Activated naive CD4-positive, alpha-beta T cell treated with anti-CD3 and anti-CD28 coated beads, Interleukin-2, amount 10 ng/mL, durations not matched to agents 7 days and 5 days (primary cell): ENCODE results near the gene OTUD3.
"Not testable (repeated sequence)": the region's sequence is repeated elsewhere in the genome, so short reads cannot be mapped to it uniquely, and the experiment has no call there.

Source experiments
- CTCF ChIA-PET: fragments of 350-600 bp; sonication (Branson Sonifier 250); formaldehyde crosslinking; loops from one replicate; lab custom pipeline; 2021; ENCODE audit warnings: antibody characterized with exemption; lab: Charles Lee
- DNase-seq: peaks from one replicate; pipeline ENCODE4 v3.0.0-alpha.2; 2020
- H3K27ac Mint-ChIP-seq: one replicate; pipeline ENCODE4 v1.8.0; 2021; ENCODE audit warnings: mild to moderate bottlenecking, moderate library complexity, mixed read lengths
- H3K27me3 Mint-ChIP-seq: one replicate; pipeline ENCODE4 v1.8.0; 2021; ENCODE audit warnings: mild to moderate bottlenecking, mixed read lengths
- H3K36me3 Mint-ChIP-seq: one replicate; pipeline ENCODE4 v1.8.0; 2021; ENCODE audit warnings: mixed read lengths
- H3K4me1 Mint-ChIP-seq: one replicate; pipeline ENCODE4 v1.8.0; 2021; ENCODE audit warnings: mixed read lengths
- H3K4me3 Mint-ChIP-seq: one replicate; pipeline ENCODE4 v1.8.0; 2021; ENCODE audit warnings: mild to moderate bottlenecking, moderate library complexity, mixed read lengths
- H3K9me3 Mint-ChIP-seq: one replicate; pipeline ENCODE4 v1.8.0; 2021; ENCODE audit warnings: mixed read lengths

Gene OTUD3

GRCh38 chr1:19909971-19910370 lies 27.8 kb downstream of the OTUD3 start:
- CTCF ChIA-PET, result no interaction called here
- Mint-ChIP-seq H3K27ac (no peak overlapping the region), H3K4me1 (no peaks in the 10 kb centered on the region), H3K36me3 (peaks cover 39% of the 10 kb centered on the region), H3K4me3 (no peak overlapping the region), H3K27me3 (no peaks in the 10 kb centered on the region), H3K9me3 (no peaks in the 10 kb centered on the region)
- no peak for DNase-seq

- no peak for DNase-seq
- Mint-ChIP-seq H3K4me1 (no peaks in the 10 kb centered on the region), H3K27me3 (no peaks in the 10 kb centered on the region), H3K4me3 (no peak overlapping the region), H3K9me3 (no peaks in the 10 kb centered on the region), H3K27ac (no peak overlapping the region), H3K36me3 (peaks cover 37% of the 10 kb centered on the region)
- CTCF ChIA-PET, result no interaction called here
Measured at GRCh38 chr1:19910650-19911049, 28.5 kb downstream of the OTUD3 start.

GRCh38 chr1:19918057-19918456 lies 35.9 kb downstream of the OTUD3 start:
- Mint-ChIP-seq H3K27ac (no peak overlapping the region), H3K36me3 (no peaks in the 10 kb centered on the region), H3K27me3 (peaks cover 6% of the 10 kb centered on the region), H3K4me3 (no peak overlapping the region), H3K9me3 (no peaks in the 10 kb centered on the region), H3K4me1 (no peaks in the 10 kb centered on the region)
- peak; percentile 88 for DNase-seq
- CTCF ChIA-PET, result interaction anchor here (0.6 to 7.6 kb wide), 12 partner anchors 11 to 574 kb away, joined by 3 to 51 read pairs (median 3); no protein-coding TSS in a partner anchor

GRCh38 chr1:19920132-19920710 lies 38.0 kb downstream of the OTUD3 start:
- DNase-seq, result no peak
- Mint-ChIP-seq H3K9me3 (no peaks in the 10 kb centered on the region), H3K27me3 (peaks cover 6% of the 10 kb centered on the region), H3K4me3 (no peak overlapping the region), H3K36me3 (no peaks in the 10 kb centered on the region), H3K4me1 (no peaks in the 10 kb centered on the region), H3K27ac (no peak overlapping the region)
- CTCF ChIA-PET, result interaction anchor here (0.7 to 7.6 kb wide), 3 partner anchors 232 to 292 kb away, joined by 3 to 51 read pairs (median 3); no protein-coding TSS in a partner anchor

- Mint-ChIP-seq H3K36me3 (no peaks in the 10 kb centered on the region), H3K27ac (no peak overlapping the region), H3K4me3 (no peak overlapping the region), H3K27me3 (peaks cover 10% of the 10 kb centered on the region), H3K4me1 (no peaks in the 10 kb centered on the region), H3K9me3 (no peaks in the 10 kb centered on the region)
- CTCF ChIA-PET, result interaction anchor here (1.1 to 7.6 kb wide), 2 partner anchors 27 to 231 kb away, joined by 4 to 51 read pairs; no protein-coding TSS in a partner anchor
- no peak for DNase-seq
Measured at GRCh38 chr1:19921310-19921709, 39.1 kb downstream of the OTUD3 start.

GRCh38 chr1:19922015-19922688 lies 40.0 kb downstream of the OTUD3 start:
- Mint-ChIP-seq H3K4me3 (no peak overlapping the region), H3K9me3 (no peaks in the 10 kb centered on the region), H3K27ac (no peak overlapping the region), H3K27me3 (peaks cover 10% of the 10 kb centered on the region), H3K36me3 (no peaks in the 10 kb centered on the region), H3K4me1 (no peaks in the 10 kb centered on the region)
- no peak for DNase-seq
- CTCF ChIA-PET, result interaction anchor here (1.1 to 7.6 kb wide), 2 partner anchors 26 to 230 kb away, joined by 4 to 51 read pairs; no protein-coding TSS in a partner anchor

GRCh38 chr1:19923137-19923952 lies 41.1 kb downstream of the OTUD3 start, which contains the start of gene PLA2G2E:
TSS of gene PLA2G2E (minus strand) at chr1:19923617. CDS start at chr1:19923559, 58 bp downstream.
- no peak for DNase-seq
- CTCF ChIA-PET, result no interaction called here
- no peaks in the 10 kb centered on the region for H3K4me1 Mint-ChIP-seq
- no peak within 1 kb of the TSS for H3K27ac Mint-ChIP-seq
- no peaks in the 10 kb centered on the region for H3K9me3 Mint-ChIP-seq
- no peaks in the 10 kb centered on the region for H3K36me3 Mint-ChIP-seq
- peaks cover 10% of the 10 kb centered on the region for H3K27me3 Mint-ChIP-seq
- H3K4me3 Mint-ChIP-seq, result no peak within 1 kb of the TSS

GRCh38 chr1:19923953-19924346 lies 41.8 kb downstream of the OTUD3 start:
- peaks cover 10% of the 10 kb centered on the region for H3K27me3 Mint-ChIP-seq
- no peak for DNase-seq
- H3K4me1 Mint-ChIP-seq, result no peaks in the 10 kb centered on the region
- no peaks in the 10 kb centered on the region for H3K9me3 Mint-ChIP-seq
- no peak overlapping the region for H3K4me3 Mint-ChIP-seq
- H3K27ac Mint-ChIP-seq, result no peak overlapping the region
- CTCF ChIA-PET, result no interaction called here
- no peaks in the 10 kb centered on the region for H3K36me3 Mint-ChIP-seq

GRCh38 chr1:19925342-19926070 lies 43.3 kb downstream of the OTUD3 start:
- Mint-ChIP-seq H3K4me1 (no peaks in the 10 kb centered on the region), H3K27me3 (peaks cover 10% of the 10 kb centered on the region), H3K9me3 (no peaks in the 10 kb centered on the region), H3K4me3 (no peak overlapping the region), H3K27ac (no peak overlapping the region), H3K36me3 (no peaks in the 10 kb centered on the region)
- no peak for DNase-seq
- CTCF ChIA-PET, result interaction anchor here (0.6 kb wide), 1 partner anchor 13 kb away, joined by 3 read pairs; no protein-coding TSS in a partner anchor

GRCh38 chr1:19926296-19927129 lies 44.3 kb downstream of the OTUD3 start:
- peaks cover 7% of the 10 kb centered on the region for H3K9me3 Mint-ChIP-seq
- peaks cover 4% of the 10 kb centered on the region for H3K27me3 Mint-ChIP-seq
- CTCF ChIA-PET, result interaction anchor here (0.6 kb wide), 1 partner anchor 12 kb away, joined by 3 read pairs; no protein-coding TSS in a partner anchor
- no peaks in the 10 kb centered on the region for H3K36me3 Mint-ChIP-seq
- no peak overlapping the region for H3K27ac Mint-ChIP-seq
- H3K4me3 Mint-ChIP-seq, result no peak overlapping the region
- no peaks in the 10 kb centered on the region for H3K4me1 Mint-ChIP-seq
- DNase-seq, result no peak

- H3K27ac Mint-ChIP-seq, H3K27me3 Mint-ChIP-seq, CTCF ChIA-PET, DNase-seq, H3K4me3 Mint-ChIP-seq, H3K4me1 Mint-ChIP-seq, H3K36me3 Mint-ChIP-seq: not testable (repeated sequence)
- H3K9me3 Mint-ChIP-seq, result peaks cover 13% of the 10 kb centered on the region
Measured at GRCh38 chr1:19927130-19927421, 44.9 kb downstream of the OTUD3 start.

GRCh38 chr1:19932866-19933265 lies 50.7 kb downstream of the OTUD3 start:
- no peak for DNase-seq
- H3K36me3 Mint-ChIP-seq, result no peaks in the 10 kb centered on the region
- H3K27ac Mint-ChIP-seq, result no peak overlapping the region
- H3K27me3 Mint-ChIP-seq, result peaks cover 3% of the 10 kb centered on the region
- peaks cover 25% of the 10 kb centered on the region for H3K9me3 Mint-ChIP-seq
- H3K4me1 Mint-ChIP-seq, result no peaks in the 10 kb centered on the region
- CTCF ChIA-PET, result no interaction called here
- no peak overlapping the region for H3K4me3 Mint-ChIP-seq

- Mint-ChIP-seq H3K27ac (no peak overlapping the region), H3K27me3 (peaks cover 3% of the 10 kb centered on the region), H3K9me3 (peaks cover 25% of the 10 kb centered on the region), H3K36me3 (no peaks in the 10 kb centered on the region), H3K4me1 (no peaks in the 10 kb centered on the region), H3K4me3 (no peak overlapping the region)
- no peak for DNase-seq
- CTCF ChIA-PET, result no interaction called here
Measured at GRCh38 chr1:19934336-19934735, 52.1 kb downstream of the OTUD3 start.
